Vagina (tissue), 2 donors: ENCODE results near the gene ZNF350. TPM values are rescaled to one million over a fixed set of nuclear protein-coding genes. Genes with fewer than 3 reads are reported as not detected.

Experiments
- DNase-seq, 2 donors: peaks; one replicate each; pipeline ENCODE4 v3.0.0-alpha.2; 2017; ENCODE audit errors: extremely low spot score in 2 of 2
- H3K27ac ChIP-seq: fragments of 200-600 bp; sonication (generic); one replicate; pipeline ENCODE4 v1.5.1; 2019
- H3K27me3 ChIP-seq: fragments of 200-600 bp; sonication (generic); one replicate; pipeline ENCODE4 v1.5.1; 2019
- H3K36me3 ChIP-seq, 2 donors: fragments of 200-600 bp; sonication (generic); one replicate each; pipeline ENCODE4 v1.5.1; 2017 to 2019
- H3K4me1 ChIP-seq: fragments of 200-600 bp; sonication (generic); one replicate; pipeline ENCODE4 v1.5.1; 2019
- H3K4me3 ChIP-seq, 2 donors: fragments of 200-600 bp; sonication (generic); 1 replicate in 1 of 2; 2 replicates in 1 of 2; pipeline ENCODE4 v1.5.1; 2016 to 2019
- H3K9me3 ChIP-seq: fragments of 200-600 bp; sonication (generic); one replicate; pipeline ENCODE4 v1.5.1; 2019
- POLR2A ChIP-seq, 2 donors: fragments of 450-650 bp; IDR thresholded peaks; one replicate each; pipeline ENCODE4 v1.6.1; 2017; ENCODE audit warnings: antibody characterized with exemption in 2 of 2, mild to moderate bottlenecking in 2 of 2, moderate library complexity in 2 of 2
- POLR2AphosphoS5 ChIP-seq, 2 donors: sonication (generic); formaldehyde crosslinking; IDR thresholded peaks; one replicate each; pipeline ENCODE4 v1.9.0; 2017; ENCODE audit warnings: antibody characterized with exemption in 2 of 2, mild to moderate bottlenecking in 2 of 2, low read depth in 1 of 2; ENCODE audit not compliant: insufficient read depth in 1 of 2
- intact Hi-C: fragments of 100-400 bp; cut with DNase I; formaldehyde crosslinking; loops from one replicate; pipeline ENCODE4 v1.15.1; 2023
- total RNA-seq: library from RNA; depleted of rRNA; stranded (reverse); fragments of >200 nt; gene quantifications from one replicate; pipeline ENCODE4 v1.2.3, GENCODE V29; 2016
- TF ChIP-seq, protein P1 (sequence below), 3 experiments: fragments of 450-650 bp in 2 of 3; fragments of 200-600 bp in 1 of 3; sonication (generic) in 1 of 3; IDR thresholded peaks; one replicate each; pipeline ENCODE4 v1.5.1; 2017 to 2019; ENCODE audit warnings: antibody characterized with exemption in 3 of 3, mild to moderate bottlenecking in 2 of 3, moderate library complexity in 2 of 3

The ZNF350 gene
- total RNA-seq, 1 donor from 2014 or later = 8.6 TPM

DNA sequence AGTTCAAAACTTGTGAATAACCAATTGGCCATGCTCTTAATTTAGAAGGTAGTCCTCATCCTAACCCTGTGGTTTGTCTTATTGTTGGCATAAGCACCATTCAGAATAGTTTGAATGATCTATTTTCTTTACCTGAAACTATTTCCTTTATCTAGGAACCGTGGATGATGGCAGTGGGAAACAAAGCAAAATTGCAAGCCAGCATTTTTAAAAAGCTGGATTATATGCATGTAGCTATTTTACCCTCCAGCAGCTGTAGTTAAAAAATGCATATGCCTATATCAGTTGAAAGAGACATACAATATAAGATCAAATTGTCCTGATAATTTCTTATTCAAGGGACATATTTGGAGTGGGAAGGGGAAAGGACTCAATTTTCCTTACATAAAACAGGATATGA is 40.0 kb downstream of the ZNF350 start:
- intact Hi-C loops = no loop called here
- H3K4me3 ChIP-seq = no peak overlapping the region
- peaks cover 15 to 42% of the 10 kb centered on the region in 2 donors for H3K36me3 ChIP-seq
- DNase-seq = no peak
- no peaks in the 10 kb centered on the region for H3K4me1 ChIP-seq
- H3K9me3 ChIP-seq = peaks cover 78% of the 10 kb centered on the region
- no peaks in the 10 kb centered on the region for H3K27me3 ChIP-seq
- TF ChIP-seq POLR2A (IDR thresholded peaks at IDR 0.05) = no peak
- TF ChIP-seq, protein P1, sequence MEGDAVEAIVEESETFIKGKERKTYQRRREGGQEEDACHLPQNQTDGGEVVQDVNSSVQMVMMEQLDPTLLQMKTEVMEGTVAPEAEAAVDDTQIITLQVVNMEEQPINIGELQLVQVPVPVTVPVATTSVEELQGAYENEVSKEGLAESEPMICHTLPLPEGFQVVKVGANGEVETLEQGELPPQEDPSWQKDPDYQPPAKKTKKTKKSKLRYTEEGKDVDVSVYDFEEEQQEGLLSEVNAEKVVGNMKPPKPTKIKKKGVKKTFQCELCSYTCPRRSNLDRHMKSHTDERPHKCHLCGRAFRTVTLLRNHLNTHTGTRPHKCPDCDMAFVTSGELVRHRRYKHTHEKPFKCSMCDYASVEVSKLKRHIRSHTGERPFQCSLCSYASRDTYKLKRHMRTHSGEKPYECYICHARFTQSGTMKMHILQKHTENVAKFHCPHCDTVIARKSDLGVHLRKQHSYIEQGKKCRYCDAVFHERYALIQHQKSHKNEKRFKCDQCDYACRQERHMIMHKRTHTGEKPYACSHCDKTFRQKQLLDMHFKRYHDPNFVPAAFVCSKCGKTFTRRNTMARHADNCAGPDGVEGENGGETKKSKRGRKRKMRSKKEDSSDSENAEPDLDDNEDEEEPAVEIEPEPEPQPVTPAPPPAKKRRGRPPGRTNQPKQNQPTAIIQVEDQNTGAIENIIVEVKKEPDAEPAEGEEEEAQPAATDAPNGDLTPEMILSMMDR (IDR thresholded peaks at IDR 0.05) = no peak
- TF ChIP-seq POLR2AphosphoS5 (IDR thresholded peaks at IDR 0.05; ENCODE audit: insufficient read depth in 1 of 2, low read depth in 1 of 2) = no peak
- no peak overlapping the region for H3K27ac ChIP-seq

DNA sequence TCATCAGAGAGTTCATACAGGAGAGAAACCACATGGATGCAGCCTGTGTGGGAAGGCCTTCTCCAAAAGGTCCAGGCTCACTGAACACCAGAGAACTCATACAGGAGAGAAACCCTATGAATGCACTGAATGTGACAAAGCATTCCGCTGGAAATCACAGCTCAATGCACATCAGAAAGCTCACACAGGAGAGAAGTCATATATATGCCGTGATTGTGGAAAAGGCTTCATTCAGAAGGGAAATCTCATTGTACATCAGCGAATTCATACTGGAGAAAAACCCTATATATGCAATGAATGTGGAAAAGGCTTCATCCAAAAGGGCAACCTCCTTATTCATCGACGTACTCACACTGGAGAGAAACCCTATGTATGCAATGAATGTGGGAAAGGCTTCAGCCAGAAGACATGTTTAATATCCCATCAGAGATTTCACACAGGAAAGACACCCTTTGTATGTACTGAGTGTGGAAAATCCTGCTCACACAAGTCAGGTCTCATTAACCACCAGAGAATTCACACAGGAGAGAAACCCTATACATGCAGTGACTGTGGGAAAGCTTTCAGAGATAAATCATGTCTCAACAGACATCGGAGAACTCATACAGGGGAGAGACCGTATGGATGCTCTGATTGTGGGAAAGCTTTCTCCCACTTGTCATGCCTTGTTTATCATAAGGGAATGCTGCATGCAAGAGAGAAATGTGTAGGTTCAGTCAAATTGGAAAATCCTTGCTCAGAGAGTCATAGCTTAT is 41.7 kb downstream of the ZNF350 start:
- TF ChIP-seq POLR2A (IDR thresholded peaks at IDR 0.05) (no peak), POLR2AphosphoS5 (IDR thresholded peaks at IDR 0.05; ENCODE audit: insufficient read depth in 1 of 2, low read depth in 1 of 2) (no peak)
- TF ChIP-seq, protein P1 (IDR thresholded peaks at IDR 0.05) = no peak
- no peak overlapping the region for H3K27ac ChIP-seq
- H3K4me3 ChIP-seq = no peak overlapping the region
- DNase-seq = no peak
- H3K36me3 ChIP-seq = peaks cover 23 to 59% of the 10 kb centered on the region in 2 donors
- H3K27me3 ChIP-seq = no peaks in the 10 kb centered on the region
- intact Hi-C loops = no loop called here
- peaks cover 94% of the 10 kb centered on the region for H3K9me3 ChIP-seq
- H3K4me1 ChIP-seq = no peaks in the 10 kb centered on the region

DNA sequence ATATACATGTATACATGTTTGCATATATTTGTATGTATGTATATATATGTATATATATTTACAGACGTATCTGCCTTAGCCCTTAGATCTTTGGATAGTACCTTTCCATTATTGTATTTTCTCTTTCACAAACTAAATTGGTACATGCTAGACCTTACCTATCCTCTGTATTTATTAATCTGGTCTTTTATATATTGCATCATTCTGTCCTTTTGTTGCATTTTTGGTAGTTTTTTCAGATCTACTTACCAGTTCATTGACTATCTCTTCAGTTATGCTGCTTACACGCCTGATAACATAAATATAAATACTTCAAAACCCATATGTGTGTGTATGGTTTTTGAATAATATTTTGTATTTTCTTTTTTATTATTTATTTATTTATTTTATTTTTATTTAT is 47.7 kb downstream of the ZNF350 start:
- intact Hi-C loops = loop anchor here (1.0 kb wide), 1 partner anchor 16 kb away; no protein-coding TSS in a partner anchor
- TF ChIP-seq POLR2AphosphoS5 (IDR thresholded peaks at IDR 0.05; ENCODE audit: insufficient read depth in 1 of 2, low read depth in 1 of 2) (no peak), POLR2A (IDR thresholded peaks at IDR 0.05) (no peak)
- TF ChIP-seq, protein P1 (IDR thresholded peaks at IDR 0.05) = no peak
- no peaks in the 10 kb centered on the region for H3K4me1 ChIP-seq
- no peak for DNase-seq
- H3K27me3 ChIP-seq = no peaks in the 10 kb centered on the region
- H3K36me3 ChIP-seq = peaks cover 18 to 100% of the 10 kb centered on the region in 2 donors
- H3K4me3 ChIP-seq = no peak overlapping the region
- H3K9me3 ChIP-seq = peaks cover 47% of the 10 kb centered on the region
- H3K27ac ChIP-seq = no peak overlapping the region

DNA sequence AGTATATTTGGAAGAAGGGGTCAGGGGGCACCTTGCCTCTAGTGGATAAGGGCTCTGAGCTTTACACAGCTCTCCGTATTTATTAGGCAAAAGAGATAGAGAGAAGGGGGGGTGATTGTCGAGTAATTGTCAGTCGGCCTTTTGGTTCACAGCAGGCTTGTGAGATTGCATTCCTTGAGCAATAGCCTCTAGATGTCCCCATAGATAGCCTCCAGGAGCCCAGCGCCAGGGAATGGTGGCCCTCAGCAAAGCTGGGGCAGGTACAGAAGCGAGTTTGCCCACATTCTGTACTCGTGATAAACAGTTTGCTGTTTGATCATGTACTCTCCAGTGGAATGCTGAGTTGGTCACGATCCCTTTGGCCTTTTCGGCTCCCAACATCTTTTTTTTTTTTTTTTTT is 54.7 kb downstream of the ZNF350 start:
- no peak overlapping the region for H3K4me3 ChIP-seq
- intact Hi-C loops = no loop called here

More for the DNA sequence above, 54.7 kb downstream of the ZNF350 start:
- TF ChIP-seq, protein P1 (IDR thresholded peaks at IDR 0.05) = no peak
- no peak for TF ChIP-seq POLR2A (IDR thresholded peaks at IDR 0.05)
- TF ChIP-seq POLR2AphosphoS5 (IDR thresholded peaks at IDR 0.05; ENCODE audit: insufficient read depth in 1 of 2, low read depth in 1 of 2) = no peak
- H3K9me3 ChIP-seq = peaks cover 15% of the 10 kb centered on the region
- H3K27me3 ChIP-seq = no peaks in the 10 kb centered on the region
- H3K27ac ChIP-seq = no peak overlapping the region
- H3K4me1 ChIP-seq = peaks cover 10% of the 10 kb centered on the region
- peaks cover 0 to 72% of the 10 kb centered on the region in 2 donors for H3K36me3 ChIP-seq
- no peak for DNase-seq
